ENCODE results near the gene GPC5.

GPC5 gene

GRCh38 chr13:91601273-91601672, 202.9 kb downstream of the GPC5 start:
- no peak for DNase-seq

- no peak for DNase-seq
Measured at GRCh38 chr13:91601807-91602206, 203.4 kb downstream of the GPC5 start.

GRCh38 chr13:91609353-91609752, 210.9 kb downstream of the GPC5 start:
- no peak for DNase-seq

- DNase-seq = no peak
Measured at GRCh38 chr13:91618315-91618714, 219.9 kb downstream of the GPC5 start.

GRCh38 chr13:91620670-91621141, 222.3 kb downstream of the GPC5 start:
- no peak for DNase-seq

GRCh38 chr13:91621161-91621560, 222.7 kb downstream of the GPC5 start:
- DNase-seq = no peak

- no peak for DNase-seq
Measured at GRCh38 chr13:91621963-91622362, 223.5 kb downstream of the GPC5 start.

GRCh38 chr13:91622778-91623550, 224.5 kb downstream of the GPC5 start:
- no peak for DNase-seq

GRCh38 chr13:91627952-91628739, 229.7 kb downstream of the GPC5 start:
- DNase-seq = no peak

GRCh38 chr13:91630946-91631345, 232.5 kb downstream of the GPC5 start:
- DNase-seq = no peak

GRCh38 chr13:91632086-91632485, 233.7 kb downstream of the GPC5 start:
- DNase-seq = no peak

- DNase-seq = no peak
Measured at GRCh38 chr13:91639330-91639729, 240.9 kb downstream of the GPC5 start.

- DNase-seq = no peak
Measured at GRCh38 chr13:91643394-91643793, 245.0 kb downstream of the GPC5 start.

- DNase-seq = no peak
Measured at GRCh38 chr13:91644806-91645205, 246.4 kb downstream of the GPC5 start.

- DNase-seq = no peak
Measured at GRCh38 chr13:91647361-91647990, 249.1 kb downstream of the GPC5 start.

- no peak for DNase-seq
Measured at GRCh38 chr13:91648012-91648411, 249.6 kb downstream of the GPC5 start.

GRCh38 chr13:91649456-91649855, 251.0 kb downstream of the GPC5 start:
- no peak for DNase-seq

- DNase-seq = no peak
Measured at GRCh38 chr13:91652404-91653301, 254.2 kb downstream of the GPC5 start.

GRCh38 chr13:91655731-91656130, 257.3 kb downstream of the GPC5 start:
- no peak for DNase-seq

- no peak for DNase-seq
Measured at GRCh38 chr13:91657283-91657682, 258.9 kb downstream of the GPC5 start.

- no peak for DNase-seq
Measured at GRCh38 chr13:91659256-91660075, 261.0 kb downstream of the GPC5 start.

GRCh38 chr13:91660076-91660415, 261.6 kb downstream of the GPC5 start:
- DNase-seq = no peak
